NT2/D1 (cell line): ENCODE data around the gene ISM2.
"Not testable (repeated sequence)": the region's sequence is repeated elsewhere in the genome, so short reads cannot be mapped to it uniquely, and the experiment has no call there.

ENCODE experiments used
- DNase-seq: peaks from one replicate; pipeline ENCODE4 v3.0.0-alpha.2; 2011; ENCODE audit warnings: low read depth, low spot score
- H3K27me3 ChIP-seq: 2 replicates; pipeline ENCODE4 v1.6.0; 2011; ENCODE audit warnings: mild to moderate bottlenecking; ENCODE audit not compliant: insufficient read length, insufficient read depth
- H3K36me3 ChIP-seq: 2 replicates; pipeline ENCODE4 v1.6.1; 2011; ENCODE audit warnings: mild to moderate bottlenecking, low read length, mixed read lengths; ENCODE audit not compliant: insufficient read depth, insufficient read length
- H3K4me1 ChIP-seq: 2 replicates; pipeline ENCODE4 v1.5.1; 2011; ENCODE audit not compliant: insufficient read depth, insufficient read length
- H3K4me3 ChIP-seq: 2 replicates; pipeline ENCODE4 v1.5.1; 2011; ENCODE audit warnings: low read depth; ENCODE audit not compliant: insufficient read length
- H3K9ac ChIP-seq: 2 replicates; pipeline ENCODE4 v1.6.0; 2011; ENCODE audit warnings: low read depth; ENCODE audit not compliant: insufficient read length
- H3K9me3 ChIP-seq: 2 replicates; pipeline ENCODE4 v1.5.1; 2011; ENCODE audit warnings: mild to moderate bottlenecking, low read length; ENCODE audit not compliant: insufficient read depth
- SUZ12 ChIP-seq: IDR thresholded peaks from 2 replicates; pipeline ENCODE4 v1.6.1; 2011; ENCODE audit not compliant: insufficient read length, insufficient read depth; ENCODE audit errors: extremely low read depth
- YY1 ChIP-seq: IDR thresholded peaks from 2 replicates; pipeline ENCODE4 v1.6.1; 2011; ENCODE audit not compliant: insufficient read length, insufficient read depth
- ZNF274 ChIP-seq: IDR thresholded peaks from 2 replicates; pipeline ENCODE4 v1.6.1; 2011; ENCODE audit warnings: mild to moderate bottlenecking, low read depth, low read length

The ISM2 gene

GRCh38 chr14:77498120-77498979 lies at the start of gene ISM2:
ISM2 (minus strand) TSS chr14:77498816; CDS start chr14:77498793, 23 bp downstream.
- H3K4me1 ChIP-seq: no peaks in the 10 kb centered on the region
- no peak for DNase-seq
- TF ChIP-seq YY1: no peak
- H3K27me3 ChIP-seq: peaks cover 41% of the 10 kb centered on the region
- H3K9ac ChIP-seq: peak within 1 kb of the TSS; percentile 70
- H3K36me3 ChIP-seq: no peaks in the 10 kb centered on the region
- H3K4me3 ChIP-seq: peak within 1 kb of the TSS; percentile 43
- H3K9me3 ChIP-seq: no peaks in the 10 kb centered on the region

DNA sequence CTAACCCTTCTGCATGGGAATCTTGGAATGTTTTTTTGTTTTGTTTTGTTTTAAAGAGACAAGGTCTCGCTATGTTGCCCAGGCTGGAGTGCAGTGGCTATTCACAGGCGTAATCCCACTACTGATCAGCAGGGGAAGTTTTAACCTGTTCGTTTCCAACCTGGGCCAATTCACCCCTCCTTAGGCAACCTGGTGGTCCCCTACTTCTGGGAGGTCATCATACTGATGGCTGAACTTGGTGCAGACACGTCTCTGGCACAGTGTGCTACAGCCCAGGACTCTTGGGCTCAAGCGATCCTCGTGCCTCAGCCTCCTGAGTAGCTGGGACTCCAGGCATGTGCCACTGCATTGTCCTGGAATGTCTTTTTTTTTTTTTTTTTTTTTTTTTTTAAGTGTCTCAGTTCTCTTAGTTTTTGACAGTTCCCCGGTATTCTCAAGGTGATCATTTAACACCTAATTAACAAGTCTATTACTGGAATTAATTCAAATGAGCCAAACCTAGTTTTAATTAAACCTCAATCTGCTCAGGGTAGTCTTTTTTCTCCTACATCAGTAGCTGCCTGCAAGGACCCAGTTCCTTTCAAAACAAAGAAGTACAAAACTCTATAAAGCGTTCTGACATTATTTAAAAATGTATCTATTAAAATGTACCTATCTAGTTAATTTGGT lies 49.0 kb upstream of the ISM2 start:
- no peaks in the 10 kb centered on the region for H3K27me3 ChIP-seq
- H3K9me3 ChIP-seq: no peaks in the 10 kb centered on the region
- peaks cover 31% of the 10 kb centered on the region for H3K36me3 ChIP-seq
- TF ChIP-seq SUZ12 (no peak), ZNF274 (no peak), YY1 (no peak)
- no peak for DNase-seq
- H3K4me3 ChIP-seq: no peak overlapping the region
- H3K4me1 ChIP-seq: no peaks in the 10 kb centered on the region
- H3K9ac ChIP-seq: no peak overlapping the region

DNA sequence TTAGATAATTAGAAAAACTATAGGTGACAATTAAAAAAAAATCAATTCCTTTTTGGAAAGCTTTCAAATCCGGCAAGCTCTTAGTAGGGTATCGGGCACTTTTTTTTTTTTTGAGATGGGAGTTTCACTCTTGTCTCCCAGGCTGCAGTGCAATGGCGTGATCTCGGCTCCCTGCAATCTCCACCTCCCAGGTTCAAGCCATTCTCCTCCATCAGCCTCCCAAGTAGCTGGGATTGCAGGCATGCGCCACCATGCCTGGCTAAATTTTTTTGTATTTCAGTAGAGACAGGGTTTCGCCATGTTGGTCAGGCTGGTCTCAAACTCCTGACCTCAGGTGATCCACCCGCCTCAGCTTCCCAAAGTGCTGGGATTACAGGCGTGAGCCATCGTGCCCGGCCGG lies 46.6 kb upstream of the ISM2 start:
- not testable (repeated sequence) for H3K4me3 ChIP-seq, DNase-seq, H3K9ac ChIP-seq, H3K27me3 ChIP-seq, H3K9me3 ChIP-seq, H3K4me1 ChIP-seq
- peaks cover 25% of the 10 kb centered on the region for H3K36me3 ChIP-seq

GRCh38 chr14:77544571-77544970 lies 46.0 kb upstream of the ISM2 start:
- TF ChIP-seq SUZ12 (no peak), YY1 (no peak), ZNF274 (no peak)
- H3K27me3 ChIP-seq: no peaks in the 10 kb centered on the region
- H3K36me3 ChIP-seq: peaks cover 24% of the 10 kb centered on the region
- H3K4me1 ChIP-seq: no peaks in the 10 kb centered on the region
- no peak overlapping the region for H3K4me3 ChIP-seq
- no peak overlapping the region for H3K9ac ChIP-seq
- H3K9me3 ChIP-seq: no peaks in the 10 kb centered on the region
- no peak for DNase-seq

DNA sequence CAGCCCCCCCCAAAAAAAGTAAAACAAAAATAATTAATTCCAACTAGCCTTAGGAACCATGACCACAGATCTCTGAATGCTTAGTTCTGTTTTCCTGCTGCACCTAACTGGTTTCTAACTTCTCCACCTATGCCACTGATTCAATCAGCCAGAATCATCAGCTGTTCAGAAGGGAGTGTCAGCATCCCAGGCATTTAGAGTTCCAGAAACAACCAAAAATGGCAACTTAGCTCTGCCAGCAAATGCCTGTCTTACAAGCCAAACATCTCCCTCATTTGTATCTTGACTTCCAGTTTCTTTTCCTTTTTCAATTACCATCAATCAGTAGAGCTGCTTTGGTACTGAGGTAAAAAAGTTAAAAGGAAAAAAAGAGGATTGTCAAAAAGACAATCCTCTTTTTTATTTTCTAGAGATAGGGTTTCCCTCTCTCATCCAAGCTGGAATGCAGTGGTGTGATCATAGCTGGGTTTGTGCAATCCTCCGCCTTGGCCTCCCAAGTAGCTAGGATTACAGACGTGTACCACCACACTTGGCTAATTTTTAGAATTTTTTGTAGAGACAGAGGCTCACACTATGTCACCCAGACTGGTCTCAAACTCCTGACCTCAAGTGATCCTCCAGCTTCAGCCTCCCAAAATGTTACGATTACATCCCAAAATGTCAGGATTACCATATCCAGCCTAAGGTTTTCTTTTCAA lies 45.2 kb upstream of the ISM2 start:
- Histone ChIP-seq H3K36me3 (peaks cover 18% of the 10 kb centered on the region), H3K27me3 (no peaks in the 10 kb centered on the region), H3K4me1 (no peaks in the 10 kb centered on the region), H3K9me3 (no peaks in the 10 kb centered on the region), H3K9ac (no peak overlapping the region), H3K4me3 (no peak overlapping the region)
- DNase-seq: no peak
- no peak for TF ChIP-seq ZNF274
- no peak for TF ChIP-seq YY1

DNA sequence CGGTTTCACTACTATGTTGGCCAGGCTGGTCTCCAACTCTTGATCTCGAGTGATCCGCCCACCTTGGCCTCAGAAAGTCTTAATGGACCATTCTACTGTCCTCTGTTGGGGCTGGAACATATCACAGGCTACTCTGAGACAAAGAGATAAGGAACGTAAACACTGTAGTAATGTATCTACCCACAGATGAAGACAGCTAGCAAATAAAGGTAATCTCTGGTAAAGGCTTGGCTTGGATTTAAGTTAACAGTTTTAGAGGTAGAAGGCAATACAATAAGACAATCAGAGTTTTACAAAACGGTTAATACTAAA lies 44.6 kb upstream of the ISM2 start:
- Histone ChIP-seq H3K4me3 (no peak overlapping the region), H3K9ac (no peak overlapping the region), H3K9me3 (no peaks in the 10 kb centered on the region), H3K27me3 (no peaks in the 10 kb centered on the region), H3K4me1 (no peaks in the 10 kb centered on the region), H3K36me3 (peaks cover 12% of the 10 kb centered on the region)
- DNase-seq: no peak
- TF ChIP-seq ZNF274: no peak
- TF ChIP-seq YY1: no peak
- TF ChIP-seq SUZ12: no peak

GRCh38 chr14:77542421-77543239 lies 44.0 kb upstream of the ISM2 start:
- Histone ChIP-seq H3K4me3 (no peak overlapping the region), H3K4me1 (no peaks in the 10 kb centered on the region), H3K36me3 (peaks cover 11% of the 10 kb centered on the region), H3K27me3 (no peaks in the 10 kb centered on the region), H3K9ac (no peak overlapping the region), H3K9me3 (no peaks in the 10 kb centered on the region)
- TF ChIP-seq YY1 (no peak), ZNF274 (no peak), SUZ12 (no peak)
- no peak for DNase-seq
